NT2/D1 (cell line): ENCODE data around the gene DUSP16.

Experiments used
- YY1 ChIP-seq: IDR thresholded peaks from 2 replicates; pipeline ENCODE4 v1.6.1; 2011; ENCODE audit not compliant: insufficient read length, insufficient read depth
- ZNF274 ChIP-seq: IDR thresholded peaks from 2 replicates; pipeline ENCODE4 v1.6.1; 2011; ENCODE audit warnings: mild to moderate bottlenecking, low read depth, low read length

- TF ChIP-seq ZNF274: no peak
- TF ChIP-seq YY1: no peak
Observed at GRCh38 chr12:12527820-12528296, 34.8 kb downstream of the DUSP16 start.
